Naive B cell (primary cell): Measurements from ENCODE around the gene FHIT. TPM values are rescaled to one million over a fixed set of nuclear protein-coding genes. Genes with fewer than 3 reads are reported as not detected.
A peak's percentile ranks its signal among the peaks of the same experiment; 100 is the strongest.

Experiments
- ATAC-seq, 2 donors: fragments of 150-1000 bp; cut with Tn5 transposase; 2 replicates each; pipeline ENCODE4 v1.10.0; 2021; ENCODE audit warnings: low read depth in 2 of 2, mild to moderate bottlenecking in 2 of 2, moderate library complexity in 2 of 2
- DNase-seq: peaks from one replicate; pipeline ENCODE4 v3.0.0; 2022
- H3K27ac Mint-ChIP-seq, 6 donors: one replicate each; pipeline ENCODE4 v1.8.0; 2020 to 2022; ENCODE audit warnings: mild to moderate bottlenecking in 6 of 6, mixed read lengths in 6 of 6, moderate library complexity in 5 of 6, inconsistent platforms in 2 of 6
- H3K27me3 Mint-ChIP-seq, 3 donors: one replicate each; pipeline ENCODE4 v1.8.0; 2021 to 2022; ENCODE audit warnings: mixed read lengths in 3 of 3, mild to moderate bottlenecking in 1 of 3
- H3K36me3 Mint-ChIP-seq, 2 donors: one replicate each; pipeline ENCODE4 v1.8.0; 2020 to 2022; ENCODE audit warnings: mixed read lengths in 2 of 2, inconsistent platforms in 1 of 2, mild to moderate bottlenecking in 1 of 2
- H3K4me1 Mint-ChIP-seq, 3 donors: one replicate each; pipeline ENCODE4 v1.8.0; 2020 to 2022; ENCODE audit warnings: mixed read lengths in 3 of 3, inconsistent platforms in 1 of 3, mild to moderate bottlenecking in 1 of 3, moderate library complexity in 1 of 3
- H3K4me3 Mint-ChIP-seq, 8 donors: one replicate each; pipeline ENCODE4 v1.8.0; 2020 to 2022; ENCODE audit warnings: mild to moderate bottlenecking in 8 of 8, mixed read lengths in 8 of 8, moderate library complexity in 8 of 8, inconsistent platforms in 2 of 8
- H3K9me3 Mint-ChIP-seq, 7 donors: one replicate each; pipeline ENCODE4 v1.8.0; 2020 to 2022; ENCODE audit warnings: mixed read lengths in 7 of 7, mild to moderate bottlenecking in 5 of 7, inconsistent platforms in 2 of 7, moderate library complexity in 1 of 7
- polyA plus RNA-seq, 6 donors: library from polyadenylated mRNA; unstranded; fragments of 300-500 nt; fragmentation: Illumina TruSeq; gene quantifications; one replicate each; pipeline ENCODE4 v1.2.3, GENCODE V29; 2021; ENCODE audit warnings: low read depth in 6 of 6

FHIT gene
- polyA plus RNA-seq, 6 donors from 2014 or later = 3.2 to 12.6 (median 7.1) TPM

GRCh38 chr3:60243456-60243855 is 1007.8 kb downstream of the FHIT start:
- H3K27me3 Mint-ChIP-seq = no peaks in the 10 kb centered on the region
- ATAC-seq = no peak
- no peaks in the 10 kb centered on the region for H3K4me1 Mint-ChIP-seq
- DNase-seq = no peak
- H3K36me3 Mint-ChIP-seq = no peaks in the 10 kb centered on the region
- H3K9me3 Mint-ChIP-seq = no peaks in the 10 kb centered on the region
- no peak overlapping the region for H3K4me3 Mint-ChIP-seq
- H3K27ac Mint-ChIP-seq = no peak overlapping the region

- Mint-ChIP-seq H3K36me3 (no peaks in the 10 kb centered on the region), H3K9me3 (no peaks in the 10 kb centered on the region), H3K27me3 (no peaks in the 10 kb centered on the region)
Observed at GRCh38 chr3:60240492-60240891, 1010.8 kb downstream of the FHIT start.

GRCh38 chr3:60238550-60238949 is 1012.7 kb downstream of the FHIT start:
- Mint-ChIP-seq H3K4me1 (no peaks in the 10 kb centered on the region), H3K36me3 (peaks cover 0 to 6% of the 10 kb centered on the region in 2 donors), H3K27ac (no peak overlapping the region), H3K4me3 (no peak overlapping the region), H3K9me3 (peaks cover 0 to 4% (median 3%) of the 10 kb centered on the region in 7 donors), H3K27me3 (no peaks in the 10 kb centered on the region)
- no peak for ATAC-seq
- no peak for DNase-seq

More at GRCh38 chr3:60240492-60240891, 1010.8 kb downstream of the FHIT start:
- DNase-seq (no peak), ATAC-seq (no peak)
- Mint-ChIP-seq H3K4me3 (no peak overlapping the region), H3K27ac (no peak overlapping the region), H3K4me1 (no peaks in the 10 kb centered on the region)

- Mint-ChIP-seq H3K36me3 (peaks cover 0 to 7% of the 10 kb centered on the region in 2 donors), H3K9me3 (peaks cover 0 to 4% (median 3%) of the 10 kb centered on the region in 7 donors), H3K4me3 (no peak overlapping the region), H3K4me1 (peaks cover 15 to 22% (median 17%) of the 10 kb centered on the region in 3 donors), H3K27ac (no peak overlapping the region), H3K27me3 (no peaks in the 10 kb centered on the region)
- no peak for DNase-seq
- no peak for ATAC-seq
Observed at GRCh38 chr3:60229502-60229901, 1021.8 kb downstream of the FHIT start.

GRCh38 chr3:60228823-60229222 is 1022.4 kb downstream of the FHIT start:
- Mint-ChIP-seq H3K9me3 (peaks cover 0 to 3% (median 1%) of the 10 kb centered on the region in 7 donors), H3K4me3 (no peak overlapping the region), H3K4me1 (peaks cover 15 to 22% (median 17%) of the 10 kb centered on the region in 3 donors), H3K27me3 (peaks cover 0 to 6% (median 0%) of the 10 kb centered on the region in 3 donors), H3K36me3 (peaks cover 0 to 4% of the 10 kb centered on the region in 2 donors), H3K27ac (peak overlapping the region in 1 of 6 donors; percentile 27)
- no peak for DNase-seq
- no peak for ATAC-seq

- Mint-ChIP-seq H3K27ac (no peak overlapping the region), H3K27me3 (peaks cover 0 to 9% (median 0%) of the 10 kb centered on the region in 3 donors), H3K36me3 (no peaks in the 10 kb centered on the region), H3K9me3 (no peaks in the 10 kb centered on the region), H3K4me3 (no peak overlapping the region), H3K4me1 (peaks cover 15 to 22% (median 17%) of the 10 kb centered on the region in 3 donors)
- DNase-seq (no peak), ATAC-seq (no peak)
Observed at GRCh38 chr3:60226912-60227311, 1024.3 kb downstream of the FHIT start.

- peaks cover 0 to 9% (median 0%) of the 10 kb centered on the region in 3 donors for H3K27me3 Mint-ChIP-seq
- peak; percentile 53 to 87 for ATAC-seq
- no peaks in the 10 kb centered on the region for H3K36me3 Mint-ChIP-seq
- no peaks in the 10 kb centered on the region for H3K9me3 Mint-ChIP-seq
- DNase-seq = peak; percentile 48
- peak overlapping the region in 2 of 6 donors; percentile 13 to 38 for H3K27ac Mint-ChIP-seq
- H3K4me1 Mint-ChIP-seq = peaks cover 15 to 22% (median 17%) of the 10 kb centered on the region in 3 donors
- H3K4me3 Mint-ChIP-seq = peak overlapping the region in 5 of 8 donors; percentile 9 to 63 (median 21)
Observed at GRCh38 chr3:60225848-60226247, 1025.4 kb downstream of the FHIT start.

GRCh38 chr3:60220768-60221167 is 1030.5 kb downstream of the FHIT start:
- Mint-ChIP-seq H3K4me1 (peaks cover 7 to 8% (median 8%) of the 10 kb centered on the region in 3 donors), H3K27me3 (peaks cover 0 to 9% (median 0%) of the 10 kb centered on the region in 3 donors), H3K36me3 (no peaks in the 10 kb centered on the region), H3K4me3 (no peak overlapping the region), H3K9me3 (no peaks in the 10 kb centered on the region), H3K27ac (no peak overlapping the region)
- ATAC-seq = no peak
- no peak for DNase-seq

- peaks cover 0 to 9% (median 0%) of the 10 kb centered on the region in 3 donors for H3K27me3 Mint-ChIP-seq
- no peaks in the 10 kb centered on the region for H3K36me3 Mint-ChIP-seq
- DNase-seq (no peak), ATAC-seq (no peak)
- H3K27ac Mint-ChIP-seq = no peak overlapping the region
- H3K4me1 Mint-ChIP-seq = no peaks in the 10 kb centered on the region
- no peaks in the 10 kb centered on the region for H3K9me3 Mint-ChIP-seq
- no peak overlapping the region for H3K4me3 Mint-ChIP-seq
Observed at GRCh38 chr3:60219501-60219900, 1031.8 kb downstream of the FHIT start.

- Mint-ChIP-seq H3K27me3 (no peaks in the 10 kb centered on the region), H3K9me3 (no peaks in the 10 kb centered on the region), H3K27ac (no peak overlapping the region), H3K4me3 (no peak overlapping the region), H3K36me3 (no peaks in the 10 kb centered on the region), H3K4me1 (no peaks in the 10 kb centered on the region)
- ATAC-seq (no peak), DNase-seq (no peak)
Observed at GRCh38 chr3:60217156-60217911, 1033.9 kb downstream of the FHIT start.

- Mint-ChIP-seq H3K27me3 (no peaks in the 10 kb centered on the region), H3K36me3 (no peaks in the 10 kb centered on the region), H3K9me3 (no peaks in the 10 kb centered on the region), H3K4me3 (no peak overlapping the region), H3K4me1 (no peaks in the 10 kb centered on the region), H3K27ac (no peak overlapping the region)
- ATAC-seq = no peak
- no peak for DNase-seq
Observed at GRCh38 chr3:60216462-60217075, 1034.7 kb downstream of the FHIT start.

GRCh38 chr3:60215946-60216345 is 1035.3 kb downstream of the FHIT start:
- Mint-ChIP-seq H3K36me3 (no peaks in the 10 kb centered on the region), H3K9me3 (no peaks in the 10 kb centered on the region), H3K4me3 (no peak overlapping the region), H3K27me3 (no peaks in the 10 kb centered on the region), H3K27ac (no peak overlapping the region), H3K4me1 (no peaks in the 10 kb centered on the region)
- ATAC-seq (no peak), DNase-seq (no peak)

- Mint-ChIP-seq H3K27me3 (peaks cover 0 to 4% (median 0%) of the 10 kb centered on the region in 3 donors), H3K4me1 (no peaks in the 10 kb centered on the region), H3K36me3 (no peaks in the 10 kb centered on the region), H3K9me3 (peaks cover 0 to 7% (median 0%) of the 10 kb centered on the region in 7 donors), H3K27ac (no peak overlapping the region), H3K4me3 (no peak overlapping the region)
- no peak for ATAC-seq
- DNase-seq = no peak
Observed at GRCh38 chr3:60207905-60208304, 1043.3 kb downstream of the FHIT start.

GRCh38 chr3:60206206-60206605 is 1045.0 kb downstream of the FHIT start:
- Mint-ChIP-seq H3K27me3 (peaks cover 0 to 4% (median 0%) of the 10 kb centered on the region in 3 donors), H3K36me3 (no peaks in the 10 kb centered on the region), H3K4me3 (no peak overlapping the region), H3K27ac (no peak overlapping the region), H3K9me3 (peaks cover 0 to 7% (median 0%) of the 10 kb centered on the region in 7 donors), H3K4me1 (peaks cover 0 to 8% (median 2%) of the 10 kb centered on the region in 3 donors)
- ATAC-seq = no peak
- DNase-seq = no peak
